CD4-positive, alpha-beta T cell treated with Interleukin-4 for 4 hours (primary cell): ENCODE measurements around the gene LMAN2.
A peak's percentile ranks its signal among the peaks of the same experiment; 100 is the strongest.
"Not testable (repeated sequence)": the region's sequence is repeated elsewhere in the genome, so short reads cannot be mapped to it uniquely, and the experiment has no call there.

Experiments
- DNase-seq: peaks from one replicate; pipeline ENCODE4 v3.0.0-alpha.2; 2020

LMAN2 gene

DNA sequence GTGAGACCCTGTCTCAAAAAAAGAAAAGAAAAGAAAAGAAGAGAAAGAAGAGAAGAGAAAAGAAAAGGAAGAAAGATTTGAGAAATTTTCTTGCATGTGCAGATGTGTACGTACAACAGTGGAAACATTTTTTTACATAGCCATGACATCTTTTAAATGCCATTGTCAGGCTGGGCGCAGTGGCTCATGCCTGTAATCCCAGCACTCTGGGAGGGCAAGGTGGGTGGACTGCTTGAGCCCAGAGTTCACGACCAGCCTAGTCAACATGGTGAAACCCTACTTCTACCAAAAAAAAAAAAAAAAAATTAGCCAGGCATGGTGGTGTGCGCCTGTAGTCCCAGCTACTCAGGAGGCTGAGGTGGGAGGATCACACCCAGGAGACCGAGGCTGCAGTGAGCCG is 6.6 kb downstream of the LMAN2 start:
- DNase-seq, result no peak

GRCh38 chr5:177343777-177344176 is 7.7 kb downstream of the LMAN2 start:
- DNase-seq, result no peak

GRCh38 chr5:177343000-177343399 is 8.5 kb downstream of the LMAN2 start:
- not testable (repeated sequence) for DNase-seq

- no peak for DNase-seq
These were observed 12.3 kb downstream of the LMAN2 start for GRCh38 chr5:177339107-177339638.

- DNase-seq, result no peak
These were observed 13.0 kb downstream of the LMAN2 start for GRCh38 chr5:177338251-177339106.

GRCh38 chr5:177336603-177337494 is 14.6 kb downstream of the LMAN2 start:
- no peak for DNase-seq

GRCh38 chr5:177336112-177336511 is 15.4 kb downstream of the LMAN2 start:
- no peak for DNase-seq

GRCh38 chr5:177335701-177336065 is 15.8 kb downstream of the LMAN2 start:
- no peak for DNase-seq

GRCh38 chr5:177334781-177335700 is 16.4 kb downstream of the LMAN2 start:
- DNase-seq, result no peak

DNA sequence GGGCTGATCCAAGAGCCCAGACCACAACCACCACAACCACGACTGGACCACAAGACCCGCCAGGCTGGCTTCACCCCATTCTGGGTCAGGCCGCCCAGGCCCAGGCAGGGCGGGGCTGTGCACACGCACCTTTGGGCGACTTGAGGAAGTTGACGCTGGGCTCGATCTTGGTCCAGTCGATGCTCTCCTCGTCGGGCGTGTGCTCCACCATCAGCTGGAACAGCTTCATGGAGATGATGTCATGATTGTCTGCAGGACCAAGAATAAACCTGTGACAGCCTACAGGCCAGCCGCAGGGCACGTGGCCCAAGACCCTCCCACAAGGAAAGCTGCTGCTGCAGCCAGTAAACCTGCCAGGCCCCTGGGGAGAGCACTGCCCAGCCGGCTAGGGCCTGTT is 17.3 kb downstream of the LMAN2 start:
- no peak for DNase-seq

- no peak for DNase-seq
These were observed 17.9 kb downstream of the LMAN2 start for GRCh38 chr5:177333420-177334154.

DNA sequence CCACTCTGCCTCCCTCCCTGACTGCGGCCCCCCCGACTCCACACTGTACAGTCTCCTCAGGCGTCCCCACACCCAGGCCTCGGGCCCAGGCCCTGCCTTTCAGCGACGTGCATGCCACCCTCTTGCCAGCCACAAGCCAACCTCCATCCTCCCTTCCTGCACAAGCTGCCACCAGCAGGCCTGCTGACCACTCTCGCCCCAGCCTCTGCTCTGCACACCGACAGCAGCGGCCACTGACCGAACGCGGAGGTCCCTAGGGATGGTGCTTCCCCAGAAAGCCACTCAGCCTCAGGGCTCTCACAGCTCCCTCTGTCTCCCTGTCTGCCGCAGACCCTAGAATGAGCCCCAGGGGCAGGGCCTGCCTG is 18.6 kb downstream of the LMAN2 start:
- no peak for DNase-seq

DNA sequence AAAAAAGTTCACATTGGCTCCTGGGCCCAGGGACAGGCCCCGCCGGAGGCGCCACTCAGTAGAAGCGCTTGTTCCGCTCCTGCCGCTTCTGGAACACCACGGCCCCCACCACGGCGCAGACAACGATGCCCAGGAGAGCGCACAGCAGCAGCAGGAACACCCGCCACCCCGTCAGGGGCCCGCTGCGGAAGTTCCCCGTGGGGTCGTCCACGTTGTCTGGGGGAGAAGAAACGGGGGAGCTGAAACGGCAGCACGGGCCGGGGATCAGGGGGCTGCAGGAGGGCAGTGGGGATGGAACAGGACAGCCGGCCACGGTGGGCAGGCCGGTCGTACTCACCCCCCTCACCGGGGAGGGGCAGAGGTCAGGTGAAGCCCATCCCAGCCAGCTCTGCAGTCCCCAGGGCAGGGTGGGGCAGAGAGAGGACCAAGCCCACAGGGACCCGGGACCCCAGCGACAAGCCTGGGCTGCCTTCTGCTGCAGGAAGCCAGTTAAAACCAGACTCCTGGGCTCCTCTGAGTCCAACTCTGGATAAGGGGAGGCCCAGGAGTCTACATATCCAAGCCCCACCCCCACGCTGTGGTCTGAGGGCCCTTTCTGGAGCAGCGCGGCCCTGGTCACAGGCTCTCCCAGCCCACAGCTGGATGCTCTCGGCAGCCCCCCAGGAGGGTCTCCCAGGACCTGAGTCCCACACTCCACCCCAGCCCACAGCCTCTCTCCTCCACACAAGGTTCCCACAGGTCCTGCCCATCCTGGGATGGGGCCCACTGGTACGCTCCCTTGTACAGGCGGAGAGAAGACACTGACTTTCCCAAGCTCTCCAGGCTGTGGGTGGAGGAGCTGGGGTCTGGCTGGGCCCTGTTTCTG is 19.2 kb downstream of the LMAN2 start:
- DNase-seq, result no peak

- no peak for DNase-seq
These were observed 20.3 kb downstream of the LMAN2 start for GRCh38 chr5:177330991-177331842.

GRCh38 chr5:177329883-177330282 is 21.6 kb downstream of the LMAN2 start:
- no peak for DNase-seq

GRCh38 chr5:177328545-177329231 is 22.8 kb downstream of the LMAN2 start:
- no peak for DNase-seq

DNA sequence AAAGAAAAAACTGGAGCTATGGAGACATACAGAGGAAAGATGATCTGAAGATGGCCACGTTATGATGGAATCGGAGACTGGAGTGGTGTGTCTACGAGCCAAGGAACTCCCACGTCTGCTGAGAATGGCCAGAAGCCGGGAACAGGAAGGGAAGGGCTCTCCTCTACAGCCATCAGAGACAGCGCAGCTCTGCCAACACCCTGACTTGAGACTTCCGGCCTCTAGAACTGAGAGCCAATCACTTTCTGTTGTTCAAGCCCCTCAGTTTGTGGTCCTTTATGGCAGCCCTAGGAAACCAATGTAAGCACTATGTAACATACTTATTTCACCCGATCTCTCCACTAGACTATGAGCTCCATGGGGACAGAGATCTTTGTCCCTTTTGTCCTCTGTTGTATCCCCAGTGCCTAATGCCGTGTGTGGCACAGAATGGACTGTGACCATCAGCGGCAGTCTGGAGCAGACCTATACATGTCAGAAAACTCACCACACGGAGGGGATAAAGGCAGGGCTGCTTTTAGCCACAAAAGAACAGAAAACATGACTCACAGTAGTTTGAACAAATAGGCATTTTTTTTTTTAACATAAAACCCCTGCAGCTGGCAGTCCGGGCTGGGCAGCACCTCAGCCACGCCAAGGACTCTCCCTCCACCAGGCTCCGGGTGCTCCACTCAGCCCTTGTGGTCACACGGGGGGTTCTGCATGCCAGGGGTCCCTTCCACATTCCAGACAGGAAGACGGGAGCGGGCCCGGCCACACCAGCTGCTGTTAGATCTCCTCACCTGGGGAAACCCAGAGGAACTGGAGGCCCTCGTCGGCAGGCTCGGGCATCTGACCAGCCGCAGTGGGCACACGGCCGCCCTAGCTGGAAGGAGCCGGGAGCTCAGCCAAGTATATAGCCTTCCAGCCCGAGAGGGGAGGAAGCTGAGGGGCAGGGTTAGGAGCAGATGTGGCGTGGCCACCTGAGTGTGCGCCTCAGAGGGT is 23.6 kb downstream of the LMAN2 start:
- DNase-seq, result peak; percentile 34

DNA sequence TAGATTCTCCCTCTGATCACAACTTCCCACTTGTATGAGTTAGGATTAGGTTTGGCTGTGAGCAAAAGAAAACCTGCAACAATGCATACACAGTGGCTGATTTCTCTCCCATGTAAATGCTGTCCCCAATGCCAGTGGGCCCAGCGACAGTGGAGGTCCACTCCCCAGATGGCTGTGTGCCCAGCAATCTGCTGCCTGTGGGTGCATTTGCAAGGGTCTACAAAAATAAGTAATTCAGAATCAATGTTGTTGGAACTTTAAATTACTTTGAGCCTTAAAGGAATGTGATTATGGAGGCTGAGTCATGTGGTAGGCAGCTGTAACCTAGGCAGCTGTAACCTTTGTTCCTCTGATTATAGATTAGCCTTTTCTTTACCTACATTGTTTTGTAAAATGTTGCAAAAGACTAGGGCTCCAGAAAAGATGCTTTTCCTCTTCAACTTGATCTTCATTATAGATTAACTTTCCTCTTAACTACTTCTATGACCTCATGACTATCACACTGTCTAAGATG is 25.5 kb downstream of the LMAN2 start:
- DNase-seq, result no peak
